MM.1S (cell line): ENCODE results near the gene DOCK11.
"Not testable (repeated sequence)": the region's sequence is repeated elsewhere in the genome, so short reads cannot be mapped to it uniquely, and the experiment has no call there.

Experiments used
- DNase-seq: peaks from one replicate; pipeline ENCODE4 v3.0.0-alpha.2; 2015
- H2AFZ ChIP-seq: fragments of 300-600 bp; sonication (generic); 2 replicates; pipeline ENCODE4 v1.6.0; 2016; ENCODE audit warnings: antibody characterized with exemption, low read length
- H3F3A ChIP-seq: fragments of 300-600 bp; sonication (generic); 2 replicates; pipeline ENCODE4 v1.6.1; 2016; ENCODE audit warnings: mild to moderate bottlenecking, antibody characterized with exemption, low read length, moderate library complexity, mixed read lengths; ENCODE audit not compliant: insufficient read depth
- H3K27ac ChIP-seq: fragments of 300-600 bp; sonication (generic); 2 replicates; pipeline ENCODE4 v1.5.1; 2016; ENCODE audit warnings: mild to moderate bottlenecking, low read length
- H3K27me3 ChIP-seq: fragments of 300-600 bp; sonication (generic); replicated peaks from 2 replicates; pipeline ENCODE4 v1.6.0; 2016; ENCODE audit warnings: low read length; ENCODE audit not compliant: insufficient read depth
- H3K36me3 ChIP-seq: fragments of 300-600 bp; sonication (generic); replicated peaks from 2 replicates; pipeline ENCODE4 v1.6.1; 2016; ENCODE audit warnings: mild to moderate bottlenecking, low read length, mixed read lengths; ENCODE audit not compliant: insufficient read depth
- H3K4me1 ChIP-seq: fragments of 300-600 bp; sonication (generic); 2 replicates; pipeline ENCODE4 v1.6.1; 2016; ENCODE audit warnings: low read length, mixed read lengths
- H3K4me2 ChIP-seq: fragments of 300-600 bp; sonication (generic); 2 replicates; pipeline ENCODE4 v1.6.0; 2016; ENCODE audit warnings: low read depth, low read length
- H3K4me3 ChIP-seq: fragments of 300-600 bp; sonication (generic); 2 replicates; pipeline ENCODE4 v1.5.1; 2016; ENCODE audit warnings: low read length, mixed read lengths
- H3K79me2 ChIP-seq: fragments of 300-600 bp; sonication (generic); 2 replicates; pipeline ENCODE4 v1.6.1; 2016; ENCODE audit warnings: mixed run types, low read length, mixed read lengths
- H3K9ac ChIP-seq: fragments of 300-600 bp; sonication (generic); 2 replicates; pipeline ENCODE4 v1.6.1; 2016; ENCODE audit warnings: low read length, mixed read lengths
- H3K9me2 ChIP-seq: fragments of 300-600 bp; sonication (generic); replicated peaks from 2 replicates; pipeline ENCODE4 v1.6.1; 2016; ENCODE audit warnings: mild to moderate bottlenecking, low read length, mixed read lengths; ENCODE audit not compliant: insufficient read depth
- H3K9me3 ChIP-seq: fragments of 300-600 bp; sonication (generic); replicated peaks from 2 replicates; pipeline ENCODE4 v1.6.1; 2016; ENCODE audit warnings: mild to moderate bottlenecking, low read length, mixed read lengths; ENCODE audit not compliant: insufficient read depth
- H4K20me1 ChIP-seq: fragments of 300-600 bp; sonication (generic); 2 replicates; pipeline ENCODE4 v1.6.1; 2016; ENCODE audit warnings: mild to moderate bottlenecking, low read length, moderate library complexity, mixed read lengths; ENCODE audit not compliant: insufficient read depth
- CTCF ChIP-seq: fragments of 300-600 bp; sonication (generic); IDR thresholded peaks from 2 replicates; pipeline ENCODE4 v1.5.1; 2016; ENCODE audit warnings: antibody characterized with exemption, low read length, mixed read lengths
- EZH2 ChIP-seq: fragments of 300-600 bp; sonication (generic); optimal IDR thresholded peaks from 2 replicates; pipeline ENCODE3; 2017; ENCODE audit warnings: low read depth, mild to moderate bottlenecking, antibody characterized with exemption, low read length, mixed read lengths
- EZH2phosphoT487 ChIP-seq: fragments of 300-600 bp; sonication (generic); IDR thresholded peaks from 2 replicates; pipeline ENCODE4 v1.6.1; 2018; ENCODE audit warnings: antibody characterized with exemption, low read length

Gene DOCK11

DNA sequence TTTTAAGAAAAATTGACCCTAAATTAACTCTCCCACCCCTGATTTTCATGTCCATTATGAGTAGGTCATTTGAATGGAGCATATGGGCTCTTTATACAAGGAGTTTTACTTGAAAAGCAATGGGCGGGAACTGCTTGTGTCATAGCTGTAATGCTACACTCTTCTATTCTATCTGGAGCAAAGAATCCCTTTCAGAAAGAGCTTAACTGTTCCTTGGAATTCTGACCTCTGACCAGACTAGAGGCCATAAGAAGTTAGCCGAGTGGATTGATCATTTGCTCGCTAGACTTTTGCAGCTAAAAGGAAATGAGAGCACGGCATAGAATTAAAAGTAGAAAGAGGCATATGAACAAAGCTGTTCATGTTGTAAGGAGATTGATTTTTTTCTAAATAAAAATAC is 79.1 kb downstream of the DOCK11 start:
- Histone ChIP-seq H3K4me2 (no peak overlapping the region), H3K9ac (no peak overlapping the region), H3K9me2 (no peaks in the 10 kb centered on the region), H3K79me2 (no peaks in the 10 kb centered on the region), H3K27ac (no peak overlapping the region), H3F3A (no peaks in the 10 kb centered on the region), H4K20me1 (no peaks in the 10 kb centered on the region), H3K4me1 (no peaks in the 10 kb centered on the region), H3K4me3 (no peak overlapping the region), H3K27me3 (no peaks in the 10 kb centered on the region), H3K9me3 (no peaks in the 10 kb centered on the region), H2AFZ (no peak overlapping the region), H3K36me3 (no peaks in the 10 kb centered on the region)
- DNase-seq = no peak
- TF ChIP-seq EZH2 (no peak), EZH2phosphoT487 (no peak)

DNA sequence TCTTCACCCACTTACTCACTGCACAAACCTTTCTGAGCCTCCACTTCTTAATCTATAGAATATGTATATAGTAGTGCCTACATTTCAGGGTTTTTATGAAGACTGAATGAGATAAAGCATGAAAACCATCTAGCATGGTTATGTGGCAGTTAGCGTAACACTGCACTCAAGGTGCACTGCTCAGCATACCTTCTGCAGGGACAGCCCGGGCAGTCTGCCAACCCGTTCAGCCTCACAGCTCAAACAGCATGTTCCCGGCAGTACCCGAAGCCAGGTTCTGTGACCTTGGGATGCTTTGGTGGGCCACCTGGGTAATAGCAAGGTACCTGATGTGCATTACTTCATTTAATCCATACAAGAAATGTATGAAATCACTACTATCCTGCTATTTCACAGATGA is 81.4 kb downstream of the DOCK11 start:
- no peaks in the 10 kb centered on the region for H3K36me3 ChIP-seq
- no peaks in the 10 kb centered on the region for H4K20me1 ChIP-seq
- no peak overlapping the region for H3K27ac ChIP-seq
- no peak overlapping the region for H2AFZ ChIP-seq
- H3K27me3 ChIP-seq = no peaks in the 10 kb centered on the region
- H3K9me2 ChIP-seq = no peaks in the 10 kb centered on the region
- no peaks in the 10 kb centered on the region for H3F3A ChIP-seq
- no peak overlapping the region for H3K4me2 ChIP-seq
- H3K4me3 ChIP-seq = no peak overlapping the region
- H3K4me1 ChIP-seq = no peaks in the 10 kb centered on the region
- no peak for DNase-seq
- no peak overlapping the region for H3K9ac ChIP-seq
- H3K9me3 ChIP-seq = no peaks in the 10 kb centered on the region
- TF ChIP-seq CTCF (no peak), EZH2 (no peak), EZH2phosphoT487 (no peak)
- no peaks in the 10 kb centered on the region for H3K79me2 ChIP-seq

- H3K79me2 ChIP-seq = no peaks in the 10 kb centered on the region
- no peak overlapping the region for H3K4me3 ChIP-seq
- H3K27ac ChIP-seq = no peak overlapping the region
- no peaks in the 10 kb centered on the region for H3K4me1 ChIP-seq
- no peaks in the 10 kb centered on the region for H3K27me3 ChIP-seq
- TF ChIP-seq CTCF (no peak), EZH2phosphoT487 (no peak), EZH2 (no peak)
- no peaks in the 10 kb centered on the region for H3K9me3 ChIP-seq
- no peak overlapping the region for H3K9ac ChIP-seq
- H3F3A ChIP-seq = no peaks in the 10 kb centered on the region
- DNase-seq = no peak
- H3K9me2 ChIP-seq = no peaks in the 10 kb centered on the region
- H4K20me1 ChIP-seq = no peaks in the 10 kb centered on the region
- no peaks in the 10 kb centered on the region for H3K36me3 ChIP-seq
- H2AFZ ChIP-seq = no peak overlapping the region
- no peak overlapping the region for H3K4me2 ChIP-seq
Measured at GRCh38 chrX:118579417-118579816, 83.8 kb downstream of the DOCK11 start.

DNA sequence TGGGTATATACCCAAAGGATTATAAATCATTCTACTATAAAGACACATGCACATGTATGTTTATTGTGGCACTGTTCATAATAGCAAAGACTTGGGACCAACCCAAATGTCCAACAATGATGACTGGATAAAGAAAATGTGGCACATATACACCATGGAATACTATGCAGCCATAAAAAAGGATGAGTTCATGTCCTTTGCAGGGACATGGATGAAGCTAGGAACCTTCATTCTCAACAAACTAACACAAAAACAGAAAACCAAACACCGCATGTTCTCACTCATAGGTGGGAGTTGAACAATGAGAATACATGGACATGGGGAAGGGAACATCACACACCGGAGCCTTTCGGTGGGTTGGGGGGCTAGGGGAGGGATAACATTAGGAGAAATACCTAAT is 87.3 kb downstream of the DOCK11 start:
- not testable (repeated sequence) for H3K27me3 ChIP-seq, DNase-seq, H3K9ac ChIP-seq, H3K27ac ChIP-seq, H3K4me1 ChIP-seq, H3K36me3 ChIP-seq, H3F3A ChIP-seq, H3K4me3 ChIP-seq, H3K9me2 ChIP-seq, H3K4me2 ChIP-seq, H2AFZ ChIP-seq, H4K20me1 ChIP-seq, H3K9me3 ChIP-seq, H3K79me2 ChIP-seq
